Tibial artery (tissue), 4 donors: ENCODE data around the gene AQP2.

ENCODE experiments used
- DNase-seq, 2 donors: peaks; one replicate each; pipeline ENCODE4 v3.0.0-alpha.2; 2019
- H3K27ac ChIP-seq, 2 donors: fragments of 200-600 bp; sonication (generic) in 1 of 2; 1 replicate in 1 of 2; 2 replicates in 1 of 2; pipeline ENCODE4 v1.5.1; 2018 to 2019; ENCODE audit warnings: mild to moderate bottlenecking in 1 of 2
- H3K27me3 ChIP-seq, 2 donors: fragments of 200-600 bp; sonication (generic) in 1 of 2; one replicate each; pipeline versions ENCODE4 v1.5.1 to v1.6.0; 2016 to 2019
- H3K36me3 ChIP-seq, 3 donors: fragments of 200-600 bp; sonication (generic) in 2 of 3; one replicate each; pipeline ENCODE4 v1.5.1; 2016 to 2019; ENCODE audit warnings: mild to moderate bottlenecking in 2 of 3
- H3K4me1 ChIP-seq, 4 donors: fragments of 200-600 bp; sonication (generic) in 2 of 4; 1 replicate in 3 of 4; 2 replicates in 1 of 4; pipeline ENCODE4 v1.5.1; 2016 to 2019
- H3K4me3 ChIP-seq, 2 donors: fragments of 200-600 bp; sonication (generic) in 1 of 2; 1 replicate in 1 of 2; 2 replicates in 1 of 2; pipeline ENCODE4 v1.5.1; 2018 to 2019; ENCODE audit warnings: mild to moderate bottlenecking in 2 of 2
- H3K9me3 ChIP-seq, 3 donors: fragments of 200-600 bp; sonication (generic) in 1 of 3; one replicate each; pipeline ENCODE4 v1.5.1; 2016 to 2019
- CTCF ChIP-seq, 2 experiments: fragments of 200-600 bp in 1 of 2; fragments of 450-650 bp in 1 of 2; IDR thresholded peaks; one replicate each; pipeline ENCODE4 v1.5.1; 2017 to 2019; ENCODE audit warnings: antibody characterized with exemption in 2 of 2, mild to moderate bottlenecking in 1 of 2, moderate library complexity in 1 of 2
- intact Hi-C: fragments of 100-400 bp; cut with DNase I; formaldehyde crosslinking; loops from one replicate; pipeline ENCODE4 v1.15.0; 2023; ENCODE audit warnings: low total_unique reads

The AQP2 gene

GRCh38 chr12:49946497-49946896 lies 4.0 kb upstream of the AQP2 start:
- no peaks in the 10 kb centered on the region for H3K36me3 ChIP-seq
- H3K9me3 ChIP-seq: no peaks in the 10 kb centered on the region
- intact Hi-C loops: loop anchor here (10.0 kb wide), 1 partner anchor 82 kb away; no protein-coding TSS in a partner anchor
- no peak overlapping the region for H3K4me3 ChIP-seq
- peaks cover 0 to 14% of the 10 kb centered on the region in 2 donors for H3K27me3 ChIP-seq
- TF ChIP-seq CTCF (IDR thresholded peaks at IDR 0.05): no peak
- DNase-seq: no peak
- no peak overlapping the region for H3K27ac ChIP-seq
- H3K4me1 ChIP-seq: peaks cover 0 to 10% (median 5%) of the 10 kb centered on the region in 4 donors

- peaks cover 0 to 14% of the 10 kb centered on the region in 2 donors for H3K27me3 ChIP-seq
- intact Hi-C loops: loop anchor here (10.0 kb wide), 1 partner anchor 83 kb away; no protein-coding TSS in a partner anchor
- DNase-seq: peak in 1 of 2 donors; percentile 42
- peaks cover 0 to 10% (median 5%) of the 10 kb centered on the region in 4 donors for H3K4me1 ChIP-seq
- no peaks in the 10 kb centered on the region for H3K36me3 ChIP-seq
- no peak overlapping the region for H3K4me3 ChIP-seq
- no peaks in the 10 kb centered on the region for H3K9me3 ChIP-seq
- no peak overlapping the region for H3K27ac ChIP-seq
- TF ChIP-seq CTCF (IDR thresholded peaks at IDR 0.05): no peak
Measured at GRCh38 chr12:49947593-49948226, 2.8 kb upstream of the AQP2 start.

- Histone ChIP-seq H3K27me3 (peaks cover 0 to 19% of the 10 kb centered on the region in 2 donors), H3K27ac (no peak overlapping the region), H3K36me3 (no peaks in the 10 kb centered on the region), H3K4me1 (peaks cover 0 to 10% (median 5%) of the 10 kb centered on the region in 4 donors), H3K9me3 (no peaks in the 10 kb centered on the region), H3K4me3 (no peak overlapping the region)
- DNase-seq: no peak
- TF ChIP-seq CTCF (IDR thresholded peaks at IDR 0.05): no peak
- intact Hi-C loops: loop anchor here (10.0 kb wide), 1 partner anchor 84 kb away; no protein-coding TSS in a partner anchor
Measured at GRCh38 chr12:49948866-49949845, 1.4 kb upstream of the AQP2 start.

- intact Hi-C loops: loop anchor here (10.0 kb wide), 1 partner anchor 85 kb away; no protein-coding TSS in a partner anchor
- no peak for TF ChIP-seq CTCF (IDR thresholded peaks at IDR 0.05)
Measured at GRCh38 chr12:49949866-49950265, 671 bp upstream of the AQP2 start.

GRCh38 chr12:49951411-49952240 lies 1.1 kb downstream of the AQP2 start:
- Histone ChIP-seq H3K9me3 (no peaks in the 10 kb centered on the region), H3K4me3 (no peak overlapping the region), H3K27me3 (peaks cover 0 to 44% of the 10 kb centered on the region in 2 donors), H3K4me1 (peaks cover 0 to 7% (median 0%) of the 10 kb centered on the region in 4 donors), H3K27ac (no peak overlapping the region), H3K36me3 (no peaks in the 10 kb centered on the region)
- peak in 1 of 2 donors; percentile 49 for DNase-seq
- intact Hi-C loops: no loop called here
- no peak for TF ChIP-seq CTCF (IDR thresholded peaks at IDR 0.05)

More at GRCh38 chr12:49949866-49950265, 671 bp upstream of the AQP2 start:
- DNase-seq: no peak
- Histone ChIP-seq H3K4me1 (peaks cover 0 to 10% (median 5%) of the 10 kb centered on the region in 4 donors), H3K36me3 (no peaks in the 10 kb centered on the region), H3K27me3 (peaks cover 0 to 27% of the 10 kb centered on the region in 2 donors), H3K9me3 (no peaks in the 10 kb centered on the region), H3K27ac (no peak overlapping the region), H3K4me3 (no peak overlapping the region)
